Stomach (tissue), 9 donors: Measurements from ENCODE around the gene NEMP1. TPM values are rescaled to one million over a fixed set of nuclear protein-coding genes. Genes with fewer than 3 reads are reported as not detected.

ENCODE experiments used
- DNase-seq, 2 donors: peaks; one replicate each; pipeline versions ENCODE4 v3.0.0 to v3.0.0-alpha.2; 2013 to 2019
- H3K27ac ChIP-seq, 5 donors: fragments of 200-600 bp in 4 of 5; sonication (generic) in 4 of 5; one replicate each; pipeline ENCODE4 v1.5.1; 2013 to 2019; ENCODE audit warnings: mild to moderate bottlenecking in 1 of 5, moderate library complexity in 1 of 5
- H3K27me3 ChIP-seq, 3 donors: fragments of 200-600 bp; sonication (generic); one replicate each; pipeline ENCODE4 v1.5.1; 2017 to 2019; ENCODE audit warnings: mixed run types in 1 of 3
- H3K36me3 ChIP-seq, 4 donors: fragments of 200-600 bp; sonication (generic); 1 replicate in 3 of 4; 2 replicates in 1 of 4; pipeline ENCODE4 v1.5.1; 2016 to 2019
- H3K4me1 ChIP-seq, 4 donors: fragments of 200-600 bp; sonication (generic); one replicate each; pipeline ENCODE4 v1.5.1; 2016 to 2019
- H3K4me3 ChIP-seq, 4 donors: fragments of 200-600 bp; sonication (generic) in 3 of 4; one replicate each; pipeline ENCODE4 v1.5.1; 2016 to 2019; ENCODE audit warnings: mild to moderate bottlenecking in 1 of 4
- H3K9me3 ChIP-seq, 4 donors: fragments of 200-600 bp; sonication (generic); one replicate each; pipeline ENCODE4 v1.5.1; 2016 to 2019
- CTCF ChIP-seq, 7 experiments: fragments of 450-650 bp in 4 of 7; fragments of 200-600 bp in 3 of 7; sonication (generic) in 3 of 7; IDR thresholded peaks; one replicate each; pipeline ENCODE4 v1.5.1; 2016 to 2019; ENCODE audit warnings: antibody characterized with exemption in 7 of 7, control low read depth in 2 of 7, mild to moderate bottlenecking in 1 of 7
- EP300 ChIP-seq: sonication (generic); formaldehyde crosslinking; IDR thresholded peaks from one replicate; pipeline ENCODE4 v1.6.1; 2017; ENCODE audit warnings: antibody characterized with exemption
- POLR2A ChIP-seq, 4 donors: fragments of 450-650 bp; IDR thresholded peaks; one replicate each; pipeline ENCODE4 v1.6.1; 2016; ENCODE audit warnings: antibody characterized with exemption in 4 of 4, control low read depth in 2 of 4, mild to moderate bottlenecking in 1 of 4, moderate library complexity in 1 of 4
- POLR2AphosphoS5 ChIP-seq, 3 donors: sonication (generic); formaldehyde crosslinking; IDR thresholded peaks; one replicate each; pipeline ENCODE4 v1.6.1; 2016; ENCODE audit warnings: antibody characterized with exemption in 3 of 3
- WGBS, 5 donors: extraction: QIAGEN DNeasy Blood & Tissue Kit in 3 of 5; methylation state at CpG; one replicate each; pipeline versions ENCODE4 v1.1.5 to v1.1.7; 2013 to 2018; 5-methylcytosine and 5-hydroxymethylcytosine counted together
- intact Hi-C: fragments of 100-400 bp; cut with DNase I; formaldehyde crosslinking; loops from one replicate; pipeline ENCODE4 v1.15.1; 2023; ENCODE audit warnings: low total_unique reads
- polyA plus RNA-seq, 3 donors: library from polyadenylated mRNA; stranded (reverse); fragments of 200-250 nt; gene quantifications; one replicate each; pipeline ENCODE4 v1.2.3, GENCODE V29; 2013
- total RNA-seq, 5 donors: library from RNA; depleted of rRNA; stranded (reverse); fragments of >200 nt; gene quantifications; one replicate each; pipeline versions ENCODE4 v1.1.0 to v1.2.3, GENCODE V29; 2014 to 2016
- donor health status: healthy with polysubstance abuse.
- donor health status: Bipolar disorder and iron deficiency.
- donor health status: healthy.

Gene NEMP1
- total and polyA plus RNA-seq, 8 donors: 1.1 to 16.7 (median 2.5) TPM

- Histone ChIP-seq H3K36me3 (peaks cover 0 to 7% (median 0%) of the 10 kb centered on the region in 4 donors), H3K27me3 (no peaks in the 10 kb centered on the region), H3K4me1 (no peaks in the 10 kb centered on the region), H3K4me3 (no peak overlapping the region), H3K27ac (no peak overlapping the region), H3K9me3 (no peaks in the 10 kb centered on the region)
- TF ChIP-seq POLR2AphosphoS5 (IDR thresholded peaks at IDR 0.05): no peak
- no peak for TF ChIP-seq POLR2A (IDR thresholded peaks at IDR 0.05)
- no peak for TF ChIP-seq CTCF (IDR thresholded peaks at IDR 0.05)
- TF ChIP-seq EP300: no peak
- WGBS, 5 donors: 64 to 78% (median 68%) methylated on average over 3 of the region's 3 CpGs
- intact Hi-C loops: no loop called here
- DNase-seq: no peak
Observed at GRCh38 chr12:57037264-57037663, 41.3 kb downstream of the NEMP1 start.

GRCh38 chr12:57033431-57033830 is 45.2 kb downstream of the NEMP1 start:
- no peak overlapping the region for H3K27ac ChIP-seq
- TF ChIP-seq POLR2AphosphoS5 (IDR thresholded peaks at IDR 0.05) (no peak), CTCF (IDR thresholded peaks at IDR 0.05) (no peak), EP300 (no peak), POLR2A (IDR thresholded peaks at IDR 0.05) (no peak)
- intact Hi-C loops: no loop called here
- no peak for DNase-seq
- no peak overlapping the region for H3K4me3 ChIP-seq
- H3K36me3 ChIP-seq: peaks cover 0 to 17% (median 0%) of the 10 kb centered on the region in 4 donors
- no peaks in the 10 kb centered on the region for H3K9me3 ChIP-seq
- no peaks in the 10 kb centered on the region for H3K27me3 ChIP-seq
- H3K4me1 ChIP-seq: peaks cover 0 to 7% (median 0%) of the 10 kb centered on the region in 4 donors
- WGBS, 5 donors: 89 to 95% (median 92%) methylated on average over 3 of the region's 3 CpGs

GRCh38 chr12:57031789-57032188 is 46.8 kb downstream of the NEMP1 start:
- intact Hi-C loops: no loop called here
- WGBS, 5 donors: 78 to 84% (median 84%) methylated on average over 7 of the region's 7 CpGs
- TF ChIP-seq POLR2A (IDR thresholded peaks at IDR 0.05) (no peak), POLR2AphosphoS5 (IDR thresholded peaks at IDR 0.05) (no peak), CTCF (IDR thresholded peaks at IDR 0.05) (no peak), EP300 (no peak)
- no peaks in the 10 kb centered on the region for H3K27me3 ChIP-seq
- no peak for DNase-seq
- no peak overlapping the region for H3K27ac ChIP-seq
- peaks cover 0 to 7% (median 3%) of the 10 kb centered on the region in 4 donors for H3K4me1 ChIP-seq
- H3K4me3 ChIP-seq: no peak overlapping the region
- H3K36me3 ChIP-seq: peaks cover 0 to 10% (median 0%) of the 10 kb centered on the region in 4 donors
- no peaks in the 10 kb centered on the region for H3K9me3 ChIP-seq

- peaks cover 0 to 12% (median 4%) of the 10 kb centered on the region in 4 donors for H3K4me1 ChIP-seq
- H3K9me3 ChIP-seq: no peaks in the 10 kb centered on the region
- 14 to 32% (median 17%) methylated on average over 2 of the region's 2 CpGs for WGBS, 5 donors
Observed at GRCh38 chr12:57031138-57031725, 47.4 kb downstream of the NEMP1 start.

More at GRCh38 chr12:57031138-57031725, 47.4 kb downstream of the NEMP1 start:
- intact Hi-C loops: no loop called here
- DNase-seq: peak in 1 of 2 donors; percentile 64
- no peak overlapping the region for H3K27ac ChIP-seq
- TF ChIP-seq POLR2AphosphoS5 (IDR thresholded peaks at IDR 0.05) (no peak), EP300 (no peak), CTCF (IDR thresholded peaks at IDR 0.05) (no peak), POLR2A (IDR thresholded peaks at IDR 0.05) (no peak)
- H3K27me3 ChIP-seq: no peaks in the 10 kb centered on the region
- peaks cover 0 to 10% (median 0%) of the 10 kb centered on the region in 4 donors for H3K36me3 ChIP-seq
- no peak overlapping the region for H3K4me3 ChIP-seq
